HepG2 (cell line): ENCODE data around the gene MTREX.

Experiments
- CTCF ChIP-seq: sonication (generic); formaldehyde crosslinking; IDR thresholded peaks from 2 replicates; pipeline ENCODE4 v1.5.0; 2020; ENCODE audit warnings: mild to moderate bottlenecking, missing genetic modification reagents, moderate library complexity
- FOXC1 ChIP-seq: sonication (generic); formaldehyde crosslinking; IDR thresholded peaks from 2 replicates; pipeline ENCODE4 v1.8.0; 2022; ENCODE audit warnings: mild to moderate bottlenecking, missing genetic modification reagents, borderline replicate concordance
- HNRNPL ChIP-seq: fragments of 200-400 bp; formaldehyde crosslinking; IDR thresholded peaks from 2 replicates; pipeline ENCODE4 v1.6.1; 2017; ENCODE audit warnings: mild to moderate bottlenecking, low read depth, low read length
- RAD21 ChIP-seq: fragments of 450-650 bp; formaldehyde crosslinking; IDR thresholded peaks from 2 replicates; pipeline ENCODE4 v1.5.0; 2020; ENCODE audit warnings: mild to moderate bottlenecking
- RNF2 ChIP-seq: fragments of 450-650 bp; conservative IDR thresholded peaks from 2 replicates; pipeline ENCODE4 v1.6.1; 2016; ENCODE audit warnings: low read depth
- ZBTB42 ChIP-seq: sonication (generic); formaldehyde crosslinking; IDR thresholded peaks from 2 replicates; pipeline ENCODE4 v1.5.0; 2020; ENCODE audit warnings: mild to moderate bottlenecking, missing genetic modification reagents
- ZBTB8A ChIP-seq: sonication (generic); formaldehyde crosslinking; IDR thresholded peaks from 2 replicates; pipeline ENCODE4 v1.4.0; 2020; ENCODE audit warnings: mild to moderate bottlenecking, low read depth, missing genetic modification reagents, borderline replicate concordance
- ZNF18 ChIP-seq: sonication (generic); formaldehyde crosslinking; IDR thresholded peaks from 2 replicates; pipeline ENCODE4 v1.8.0; 2022; ENCODE audit warnings: mild to moderate bottlenecking, missing genetic modification reagents; ENCODE audit not compliant: insufficient replicate concordance
- ZNF329 ChIP-seq: sonication (generic); formaldehyde crosslinking; IDR thresholded peaks from 2 replicates; pipeline ENCODE4 v1.9.0; 2021; ENCODE audit warnings: low read depth, mild to moderate bottlenecking, missing genetic modification reagents

DNA sequence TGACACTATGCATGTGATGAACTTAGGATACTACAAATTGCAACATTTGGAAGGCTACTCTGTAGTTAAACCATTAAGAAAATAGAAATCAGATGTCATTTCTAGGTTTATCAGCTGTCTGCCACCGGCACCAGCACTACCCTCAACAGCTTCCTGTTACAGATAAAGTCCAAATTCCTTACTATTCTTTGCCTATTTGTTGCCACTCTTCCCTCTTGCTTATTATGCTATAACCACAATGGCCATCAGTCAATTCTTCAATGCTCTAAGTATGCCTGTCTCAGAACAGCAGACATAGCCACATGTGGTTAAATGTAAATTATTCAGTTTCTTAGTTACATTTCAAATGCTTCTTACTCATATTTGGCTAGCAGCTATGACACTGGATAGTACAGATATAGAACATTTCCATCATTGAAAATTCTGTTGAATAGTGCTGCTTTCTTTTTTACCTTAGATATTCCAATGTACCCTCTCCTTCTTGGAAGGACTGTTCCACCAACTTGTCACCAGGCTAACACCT, 21.3 kb upstream of the MTREX start:
- TF ChIP-seq CTCF (CRISPR knock-in tag) (no peak), RAD21 (no peak), ZBTB8A (CRISPR knock-in tag) (no peak), ZNF329 (no peak), RNF2 (no peak), ZBTB42 (CRISPR knock-in tag) (no peak), HNRNPL (no peak), ZNF18 (CRISPR knock-in tag) (no peak), FOXC1 (CRISPR knock-in tag) (no peak)
